Suprapubic skin (tissue), 4 donors: Measurements from ENCODE around the gene FHL2.

ENCODE experiments used
- CTCF ChIP-seq, 2 donors: fragments of 200-600 bp in 1 of 2; fragments of 450-650 bp in 1 of 2; sonication (generic) in 1 of 2; IDR thresholded peaks; one replicate each; pipeline ENCODE4 v1.5.1; 2016 to 2019; ENCODE audit warnings: antibody characterized with exemption in 2 of 2, mild to moderate bottlenecking in 1 of 2, moderate library complexity in 1 of 2
- EP300 ChIP-seq: sonication (generic); formaldehyde crosslinking; IDR thresholded peaks from one replicate; pipeline ENCODE4 v1.6.1; 2017; ENCODE audit warnings: antibody characterized with exemption
- POLR2A ChIP-seq, 2 donors: fragments of 450-650 bp; IDR thresholded peaks; one replicate each; pipeline ENCODE4 v1.6.1; 2017; ENCODE audit warnings: antibody characterized with exemption in 2 of 2, mild to moderate bottlenecking in 2 of 2, moderate library complexity in 2 of 2
- POLR2AphosphoS5 ChIP-seq, 3 donors: sonication (generic); formaldehyde crosslinking; IDR thresholded peaks; one replicate each; pipeline ENCODE4 v1.6.1; 2017; ENCODE audit warnings: antibody characterized with exemption in 3 of 3

- TF ChIP-seq CTCF (IDR thresholded peaks at IDR 0.05) (no peak), POLR2AphosphoS5 (IDR thresholded peaks at IDR 0.05) (no peak), POLR2A (IDR thresholded peaks at IDR 0.05) (no peak), EP300 (no peak)
Measured at GRCh38 chr2:105378921-105379383, 19.9 kb downstream of the FHL2 start.
